GM12864 (cell line): ENCODE results near the gene PCBP3.

Source experiments
- DNase-seq: peaks from one replicate; pipeline ENCODE4 v3.0.0-alpha.2; 2011; ENCODE audit warnings: low read depth
- H3K4me3 ChIP-seq: 2 replicates; pipeline ENCODE4 v1.5.1; 2011; ENCODE audit warnings: mild to moderate bottlenecking, low read depth, low read length, control low read depth
- CTCF ChIP-seq: IDR thresholded peaks from 2 replicates; pipeline ENCODE4 v1.5.1; 2011; ENCODE audit warnings: low read depth, mild to moderate bottlenecking, moderate library complexity, low read length, control low read depth, inconsistent platforms; ENCODE audit errors: missing control alignments

Gene PCBP3

GRCh38 chr21:45932922-45933502, 289.5 kb downstream of the PCBP3 start:
- DNase-seq = no peak
- no peak for TF ChIP-seq CTCF
- H3K4me3 ChIP-seq = no peak overlapping the region

GRCh38 chr21:45934085-45934484, 290.6 kb downstream of the PCBP3 start:
- no peak overlapping the region for H3K4me3 ChIP-seq
- DNase-seq = no peak
- TF ChIP-seq CTCF = no peak

GRCh38 chr21:45934554-45934953, 291.0 kb downstream of the PCBP3 start:
- no peak for DNase-seq
- H3K4me3 ChIP-seq = no peak overlapping the region
- TF ChIP-seq CTCF = no peak

GRCh38 chr21:45935628-45936027, 292.1 kb downstream of the PCBP3 start:
- no peak for TF ChIP-seq CTCF
- H3K4me3 ChIP-seq = no peak overlapping the region
- no peak for DNase-seq

GRCh38 chr21:45937721-45938452, 294.4 kb downstream of the PCBP3 start:
- no peak for TF ChIP-seq CTCF
- DNase-seq = no peak
- no peak overlapping the region for H3K4me3 ChIP-seq

GRCh38 chr21:45938453-45938755, 294.9 kb downstream of the PCBP3 start:
- no peak for DNase-seq
- H3K4me3 ChIP-seq = no peak overlapping the region
- TF ChIP-seq CTCF = no peak
